ENCODE measurements around the gene DMRTB1. TPM values are rescaled to one million over a fixed set of nuclear protein-coding genes. Genes with fewer than 3 reads are reported as not detected.
A peak's percentile ranks its signal among the peaks of the same experiment; 100 is the strongest.

DMRTB1 gene
- total RNA-seq, 1 donor from 2014 or later, result not detected

DNA sequence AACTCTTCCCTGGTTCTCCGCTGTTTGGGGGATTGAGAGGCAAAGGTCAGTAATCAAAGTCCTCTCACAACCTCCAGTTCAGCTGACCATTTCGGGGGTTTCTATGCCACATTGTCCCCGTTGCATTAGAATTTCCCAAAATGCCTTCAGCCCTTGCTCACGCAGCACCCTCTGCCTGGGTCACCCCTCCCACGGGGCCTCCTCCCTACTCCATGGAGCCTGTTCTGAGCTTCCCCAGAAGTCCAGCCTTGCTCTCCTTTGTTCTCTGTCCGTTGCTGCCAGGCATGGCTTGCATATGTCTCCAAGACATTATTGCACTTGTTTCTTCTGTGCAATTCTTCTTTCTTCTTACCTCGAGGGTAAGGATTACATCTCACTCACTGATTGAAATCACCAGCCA lies 16.5 kb downstream of the DMRTB1 start:
- no peak overlapping the region for H3K27ac ChIP-seq
- H3K27me3 ChIP-seq, result no peaks in the 10 kb centered on the region
- DNase-seq (peak; percentile 13), ATAC-seq (no peak)
- TF ChIP-seq, protein P1, sequence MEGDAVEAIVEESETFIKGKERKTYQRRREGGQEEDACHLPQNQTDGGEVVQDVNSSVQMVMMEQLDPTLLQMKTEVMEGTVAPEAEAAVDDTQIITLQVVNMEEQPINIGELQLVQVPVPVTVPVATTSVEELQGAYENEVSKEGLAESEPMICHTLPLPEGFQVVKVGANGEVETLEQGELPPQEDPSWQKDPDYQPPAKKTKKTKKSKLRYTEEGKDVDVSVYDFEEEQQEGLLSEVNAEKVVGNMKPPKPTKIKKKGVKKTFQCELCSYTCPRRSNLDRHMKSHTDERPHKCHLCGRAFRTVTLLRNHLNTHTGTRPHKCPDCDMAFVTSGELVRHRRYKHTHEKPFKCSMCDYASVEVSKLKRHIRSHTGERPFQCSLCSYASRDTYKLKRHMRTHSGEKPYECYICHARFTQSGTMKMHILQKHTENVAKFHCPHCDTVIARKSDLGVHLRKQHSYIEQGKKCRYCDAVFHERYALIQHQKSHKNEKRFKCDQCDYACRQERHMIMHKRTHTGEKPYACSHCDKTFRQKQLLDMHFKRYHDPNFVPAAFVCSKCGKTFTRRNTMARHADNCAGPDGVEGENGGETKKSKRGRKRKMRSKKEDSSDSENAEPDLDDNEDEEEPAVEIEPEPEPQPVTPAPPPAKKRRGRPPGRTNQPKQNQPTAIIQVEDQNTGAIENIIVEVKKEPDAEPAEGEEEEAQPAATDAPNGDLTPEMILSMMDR (IDR thresholded peaks at IDR 0.05), result no peak
- H3K36me3 ChIP-seq, result no peaks in the 10 kb centered on the region
- H3K4me1 ChIP-seq, result no peaks in the 10 kb centered on the region
- H3K4me3 ChIP-seq, result no peak overlapping the region
- H3K9me3 ChIP-seq, result no peaks in the 10 kb centered on the region
- intact Hi-C loops (cut with DNase I), result no loop called here

DNA sequence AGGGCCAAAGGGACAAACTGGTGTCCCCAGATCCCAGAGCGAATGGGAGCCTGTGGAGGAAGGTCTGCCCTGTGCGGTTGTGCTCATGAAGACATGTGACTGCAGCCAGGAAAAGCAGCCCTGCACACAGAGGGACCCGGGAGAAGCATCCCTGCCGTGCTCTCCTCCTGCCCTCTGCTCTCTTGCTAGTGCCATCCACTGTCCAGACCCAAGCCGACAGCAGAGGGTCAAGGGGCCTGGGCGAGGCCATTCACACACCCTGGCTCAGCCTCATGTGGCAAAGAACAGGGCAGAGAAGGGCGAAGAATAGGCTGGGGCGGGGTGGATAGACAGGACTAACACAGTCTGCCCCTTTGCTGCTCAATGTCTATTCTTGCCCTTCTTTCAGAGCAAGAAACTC lies 17.4 kb downstream of the DMRTB1 start:
- no peak overlapping the region for H3K4me3 ChIP-seq
- ATAC-seq (no peak), DNase-seq (peak; percentile 42)
- H3K4me1 ChIP-seq, result no peaks in the 10 kb centered on the region
- H3K27ac ChIP-seq, result no peak overlapping the region
- intact Hi-C loops (cut with DNase I), result no loop called here
- TF ChIP-seq, protein P1 (IDR thresholded peaks at IDR 0.05), result no peak
- H3K9me3 ChIP-seq, result no peaks in the 10 kb centered on the region
- no peaks in the 10 kb centered on the region for H3K27me3 ChIP-seq
- H3K36me3 ChIP-seq, result no peaks in the 10 kb centered on the region

DNA sequence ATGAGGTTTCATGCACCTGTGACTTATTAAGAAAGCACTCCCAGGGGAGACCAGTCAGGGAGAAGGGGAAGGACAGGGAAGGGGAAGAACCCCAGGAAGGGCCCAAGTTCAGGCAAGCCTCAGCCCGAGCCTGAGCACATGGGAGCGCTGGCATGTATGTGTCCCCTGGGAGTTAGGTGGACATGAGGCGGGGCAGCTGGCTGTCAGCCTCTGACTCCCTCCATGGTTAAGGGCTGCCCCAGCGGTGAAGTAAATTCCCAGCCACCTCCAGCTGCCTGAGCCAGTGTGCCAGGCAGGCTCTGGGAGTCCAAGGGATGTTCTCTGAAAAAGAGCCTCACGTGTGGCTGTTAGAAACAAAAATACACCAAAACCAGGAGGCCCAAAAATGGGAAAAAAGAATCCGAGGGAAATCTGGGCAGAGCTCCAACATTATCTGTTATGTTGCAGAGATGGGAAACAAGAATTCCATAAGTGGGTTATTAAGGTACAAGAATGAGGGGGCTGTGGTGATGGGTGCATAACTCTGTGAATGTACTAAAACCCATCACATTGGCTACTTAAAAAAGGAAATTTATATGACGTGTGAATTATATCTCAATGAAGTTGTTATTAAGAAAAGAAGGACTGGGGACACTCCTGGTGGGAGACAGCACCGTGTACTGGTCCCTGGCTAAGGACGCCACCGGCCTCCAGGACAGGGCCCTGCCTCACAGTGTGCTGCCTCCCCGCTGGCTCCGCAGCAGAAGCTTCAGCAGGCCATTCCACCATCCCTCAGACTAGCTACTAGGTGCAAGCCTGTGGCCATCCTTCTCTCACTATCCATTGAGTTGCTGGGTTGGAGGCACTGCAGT lies 18.7 kb downstream of the DMRTB1 start:
- Histone ChIP-seq H3K27ac (no peak overlapping the region), H3K36me3 (no peaks in the 10 kb centered on the region), H3K27me3 (no peaks in the 10 kb centered on the region), H3K4me3 (no peak overlapping the region), H3K4me1 (no peaks in the 10 kb centered on the region), H3K9me3 (no peaks in the 10 kb centered on the region)
- DNase-seq (peak; percentile 35), ATAC-seq (no peak)
- intact Hi-C loops (cut with DNase I), result no loop called here
- TF ChIP-seq, protein P1 (IDR thresholded peaks at IDR 0.05), result no peak

DNA sequence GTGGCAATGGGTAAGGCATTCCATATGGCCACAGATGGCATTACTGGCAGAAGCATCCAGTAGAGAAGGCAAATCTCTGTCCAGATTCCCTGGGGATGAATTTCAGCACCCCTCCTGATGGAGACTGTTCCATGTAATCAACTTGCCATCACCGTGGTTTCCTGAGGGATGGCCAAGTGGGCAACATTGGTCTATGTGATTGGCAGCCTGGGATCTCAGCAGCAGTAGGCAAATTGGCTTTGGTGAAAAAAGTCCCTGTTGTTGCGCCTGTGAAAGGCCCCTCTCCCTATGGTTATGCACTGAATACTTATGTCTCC lies 19.3 kb downstream of the DMRTB1 start:
- Histone ChIP-seq H3K9me3 (no peaks in the 10 kb centered on the region), H3K4me3 (no peak overlapping the region), H3K4me1 (no peaks in the 10 kb centered on the region), H3K27me3 (no peaks in the 10 kb centered on the region), H3K27ac (no peak overlapping the region), H3K36me3 (no peaks in the 10 kb centered on the region)
- ATAC-seq (no peak), DNase-seq (peak; percentile 2)
- intact Hi-C loops (cut with DNase I), result no loop called here
- TF ChIP-seq, protein P1 (IDR thresholded peaks at IDR 0.05), result no peak

DNA sequence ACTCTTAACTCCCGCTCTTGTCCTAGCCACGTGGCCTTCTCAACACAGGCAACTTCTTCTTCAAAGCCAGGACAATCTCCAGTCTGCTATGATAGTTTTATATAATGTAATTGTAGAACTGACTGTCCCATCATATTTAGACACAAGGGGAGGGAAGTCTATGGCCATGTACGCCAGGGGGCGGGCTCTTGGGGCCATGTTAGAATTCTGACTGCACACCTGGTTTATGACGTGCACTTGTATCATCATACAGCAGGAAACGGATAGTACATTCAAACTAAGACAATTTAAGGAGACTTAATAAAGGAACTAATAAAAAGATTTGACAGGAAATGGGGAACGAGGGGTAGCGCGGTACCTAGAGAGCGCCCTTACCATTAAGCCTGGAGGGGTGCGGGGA lies 21.5 kb downstream of the DMRTB1 start:
- no peaks in the 10 kb centered on the region for H3K36me3 ChIP-seq
- H3K27ac ChIP-seq, result no peak overlapping the region
- DNase-seq (no peak), ATAC-seq (no peak)
- TF ChIP-seq, protein P1 (IDR thresholded peaks at IDR 0.05), result no peak
- H3K4me1 ChIP-seq, result no peaks in the 10 kb centered on the region
- H3K9me3 ChIP-seq, result no peaks in the 10 kb centered on the region
- intact Hi-C loops (cut with DNase I), result no loop called here
- H3K4me3 ChIP-seq, result no peak overlapping the region
- peaks cover 4% of the 10 kb centered on the region for H3K27me3 ChIP-seq

All from upper lobe of right lung (tissue), 1 donor.